SK-N-SH (cell line): ENCODE measurements around the gene RIN3. TPM values are rescaled to one million over a fixed set of nuclear protein-coding genes. Genes with fewer than 3 reads are reported as not detected.

ENCODE experiments used
- CTCF ChIA-PET: fragments of 300-600, 350-600 bp; formaldehyde crosslinking; extraction: SDS; loops from one replicate; lab custom pipeline; 2021; lab: Yijun Ruan, JAX
- POLR2A ChIA-PET: fragments of 350-600 bp; sonication (Branson Sonifier 250); formaldehyde crosslinking; extraction: SDS; loops from one replicate; lab custom pipeline; 2020; ENCODE audit warnings: antibody characterized with exemption, inconsistent platforms; lab: Yijun Ruan, JAX
- DNase-seq: peaks from one replicate; pipeline ENCODE4 v3.0.0; 2012
- H2AFZ ChIP-seq: fragments of 200-600 bp; sonication (generic); 2 replicates; pipeline ENCODE4 v1.8.1; 2016; ENCODE audit warnings: antibody characterized with exemption, mild to moderate bottlenecking, low read depth
- H3F3A ChIP-seq: fragments of 200-600 bp; sonication (generic); replicated peaks from 2 replicates; pipeline ENCODE3; 2016; ENCODE audit warnings: antibody characterized with exemption, mild to moderate bottlenecking; ENCODE audit not compliant: insufficient read depth
- H3K27ac ChIP-seq, 2 experiments: fragments of 200-500 bp in 1 of 2; fragments of 200-600 bp in 1 of 2; sonication (Bioruptor generic) in 1 of 2; sonication (generic), shearing (Covaris generic) in 1 of 2; 2 replicates each; pipeline versions ENCODE4 v1.5.1 to v1.6.1; 2014 to 2016; ENCODE audit warnings: low read depth in 2 of 2, inconsistent platforms in 1 of 2, low read length in 1 of 2, mild to moderate bottlenecking in 1 of 2, mixed read lengths in 1 of 2
- H3K27me3 ChIP-seq: fragments of 200-600 bp; sonication (generic), shearing (Covaris generic); 2 replicates; pipeline ENCODE4 v1.6.1; 2016; ENCODE audit warnings: mixed run types; ENCODE audit not compliant: insufficient read depth
- H3K36me3 ChIP-seq, 2 experiments: fragments of 200-500 bp in 1 of 2; fragments of 200-600 bp in 1 of 2; sonication (Bioruptor generic) in 1 of 2; sonication (generic) in 1 of 2; replicated peaks in 1 of 2; 2 replicates each; pipeline versions ENCODE3 to v1.5.1; 2014 to 2016; ENCODE audit warnings: low read length in 1 of 2, mild to moderate bottlenecking in 1 of 2; ENCODE audit not compliant: insufficient read depth in 2 of 2, control insufficient read depth in 1 of 2
- H3K4me1 ChIP-seq, 2 experiments: fragments of 200-500 bp in 1 of 2; fragments of 200-600 bp in 1 of 2; sonication (Bioruptor generic) in 1 of 2; sonication (generic), shearing (Covaris generic) in 1 of 2; 2 replicates each; pipeline versions ENCODE4 v1.5.1 to v1.6.1; 2014 to 2016; ENCODE audit warnings: low read depth in 1 of 2, low read length in 1 of 2, mixed run types in 1 of 2; ENCODE audit not compliant: insufficient read depth in 2 of 2, control insufficient read depth in 1 of 2
- H3K4me2 ChIP-seq: fragments of 200-600 bp; sonication (generic), shearing (Covaris generic); 2 replicates; pipeline ENCODE4 v1.6.1; 2017; ENCODE audit warnings: mixed run types
- H3K4me3 ChIP-seq, 2 experiments: fragments of 200-500 bp in 1 of 2; fragments of 200-600 bp in 1 of 2; sonication (Bioruptor generic) in 1 of 2; sonication (generic), shearing (Covaris generic) in 1 of 2; 2 replicates each; pipeline versions ENCODE4 v1.5.1 to v1.8.1; 2014 to 2016; ENCODE audit warnings: low read depth in 2 of 2, inconsistent platforms in 1 of 2, low read length in 1 of 2, mild to moderate bottlenecking in 1 of 2, mixed read lengths in 1 of 2, moderate library complexity in 1 of 2
- H3K79me2 ChIP-seq: fragments of 200-600 bp; sonication (generic); 2 replicates; pipeline ENCODE4 v1.8.1; 2017; ENCODE audit warnings: mild to moderate bottlenecking; ENCODE audit not compliant: insufficient read depth
- H3K9ac ChIP-seq: fragments of 200-600 bp; sonication (generic); 2 replicates; pipeline ENCODE4 v1.6.1; 2017; ENCODE audit warnings: mixed run types
- H3K9me2 ChIP-seq: fragments of 200-600 bp; sonication (generic); 2 replicates; pipeline ENCODE4 v1.6.1; 2017; ENCODE audit warnings: mixed run types
- H3K9me3 ChIP-seq: fragments of 200-600 bp; sonication (generic); 2 replicates; pipeline ENCODE4 v1.6.1; 2017; ENCODE audit warnings: mixed run types, mild to moderate bottlenecking, moderate library complexity
- H4K20me1 ChIP-seq: fragments of 200-600 bp; sonication (generic); 2 replicates; pipeline ENCODE4 v1.6.1; 2017; ENCODE audit warnings: mild to moderate bottlenecking, mixed run types; ENCODE audit not compliant: insufficient read depth
- CHD2 ChIP-seq: fragments of 150-350 bp; IDR thresholded peaks from 2 replicates; pipeline ENCODE4 v1.6.1; 2018; ENCODE audit warnings: low read length; ENCODE audit not compliant: partially characterized antibody
- EZH2phosphoT487 ChIP-seq: fragments of 200-600 bp; sonication (generic); IDR thresholded peaks from 2 replicates; pipeline ENCODE4 v1.6.1; 2017; ENCODE audit warnings: low read depth, mixed run types, mild to moderate bottlenecking, antibody characterized with exemption, moderate library complexity, borderline replicate concordance
- FOSL2 ChIP-seq: IDR thresholded peaks from 2 replicates; pipeline ENCODE4 v1.4.0; 2012; ENCODE audit warnings: low read depth, mild to moderate bottlenecking, moderate library complexity, borderline replicate concordance
- MEF2A ChIP-seq: IDR thresholded peaks from 2 replicates; pipeline ENCODE4 v1.4.0; 2012; ENCODE audit warnings: low read depth, borderline replicate concordance
- SMC3 ChIP-seq: IDR thresholded peaks from 2 replicates; pipeline ENCODE4 v1.6.1; 2012; ENCODE audit warnings: low read depth, low read length, improper control_type of control experiment
- TAF1 ChIP-seq: IDR thresholded peaks from 2 replicates; pipeline ENCODE4 v1.6.1; 2012; ENCODE audit warnings: low read depth, mild to moderate bottlenecking, low read length, moderate library complexity, borderline replicate concordance
- TEAD4 ChIP-seq: IDR thresholded peaks from 2 replicates; pipeline ENCODE4 v1.4.0; 2012; ENCODE audit warnings: mild to moderate bottlenecking, borderline replicate concordance; ENCODE audit not compliant: insufficient read depth
- WGBS: methylation state at CpG from one replicate; pipeline ENCODE4 v1.1.6; 2017; ENCODE audit warnings: low lambda C conversion rate; 5-methylcytosine and 5-hydroxymethylcytosine counted together
- polyA plus RNA-seq, 3 experiments: library from polyadenylated mRNA; depleted of rRNA; stranded (reverse); fragments of >200 nt; gene quantifications; 2 replicates each; pipeline ENCODE4 v1.2.3, GENCODE V29; 2012
- TF ChIP-seq, protein P1 (sequence below): IDR thresholded peaks from 2 replicates; pipeline ENCODE4 v1.4.0; 2012; ENCODE audit warnings: low read depth, borderline replicate concordance
- TF ChIP-seq, protein P2 (sequence below): fragments of 150-350 bp; IDR thresholded peaks from 2 replicates; pipeline ENCODE4 v1.6.1; 2017; ENCODE audit warnings: antibody characterized with exemption, low read length, low read depth, borderline replicate concordance
- TF ChIP-seq, protein P3 (sequence below): fragments of 150-350 bp; IDR thresholded peaks from 2 replicates; pipeline ENCODE4 v1.6.1; 2016; ENCODE audit warnings: mild to moderate bottlenecking, low read depth, low read length
- TF ChIP-seq, protein P4 (sequence below): IDR thresholded peaks from 2 replicates; pipeline ENCODE4 v1.4.0; 2012; ENCODE audit warnings: low read depth, borderline replicate concordance

RIN3 gene
- polyA plus RNA-seq, 1 of the 3 experiments (the other 2 are of a cell fraction) = 12.4 TPM

GRCh38 chr14:92660571-92660970, 147.0 kb downstream of the RIN3 start:
- no peak for TF ChIP-seq SMC3
- TF ChIP-seq, protein P1, sequence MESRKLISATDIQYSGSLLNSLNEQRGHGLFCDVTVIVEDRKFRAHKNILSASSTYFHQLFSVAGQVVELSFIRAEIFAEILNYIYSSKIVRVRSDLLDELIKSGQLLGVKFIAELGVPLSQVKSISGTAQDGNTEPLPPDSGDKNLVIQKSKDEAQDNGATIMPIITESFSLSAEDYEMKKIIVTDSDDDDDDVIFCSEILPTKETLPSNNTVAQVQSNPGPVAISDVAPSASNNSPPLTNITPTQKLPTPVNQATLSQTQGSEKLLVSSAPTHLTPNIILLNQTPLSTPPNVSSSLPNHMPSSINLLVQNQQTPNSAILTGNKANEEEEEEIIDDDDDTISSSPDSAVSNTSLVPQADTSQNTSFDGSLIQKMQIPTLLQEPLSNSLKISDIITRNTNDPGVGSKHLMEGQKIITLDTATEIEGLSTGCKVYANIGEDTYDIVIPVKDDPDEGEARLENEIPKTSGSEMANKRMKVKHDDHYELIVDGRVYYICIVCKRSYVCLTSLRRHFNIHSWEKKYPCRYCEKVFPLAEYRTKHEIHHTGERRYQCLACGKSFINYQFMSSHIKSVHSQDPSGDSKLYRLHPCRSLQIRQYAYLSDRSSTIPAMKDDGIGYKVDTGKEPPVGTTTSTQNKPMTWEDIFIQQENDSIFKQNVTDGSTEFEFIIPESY = no peak
- no peak for TF ChIP-seq TAF1
- TF ChIP-seq, all 33 proteins: peak for 0
- H3F3A ChIP-seq = no peaks in the 10 kb centered on the region
- H3K36me3 ChIP-seq = peaks cover 15 to 17% of the 10 kb centered on the region in 2 experiments
- H3K27me3 ChIP-seq = no peaks in the 10 kb centered on the region
- H2AFZ ChIP-seq = no peak overlapping the region
- H3K4me2 ChIP-seq = no peak overlapping the region
- H3K4me1 ChIP-seq = peaks cover 0 to 1% of the 10 kb centered on the region in 2 experiments; a peak in 1 of 4 replicates
- no peaks in the 10 kb centered on the region for H4K20me1 ChIP-seq
- H3K9me2 ChIP-seq = no peaks in the 10 kb centered on the region
- no peak overlapping the region for H3K4me3 ChIP-seq
- no peaks in the 10 kb centered on the region for H3K79me2 ChIP-seq
- ChIA-PET CTCF (no interaction called here), POLR2A (no interaction called here)
- no peak for DNase-seq
- WGBS = 47% methylated on average over 3 of the region's 3 CpGs
- no peak overlapping the region for H3K27ac ChIP-seq
- H3K9ac ChIP-seq = no peak overlapping the region
- no peaks in the 10 kb centered on the region for H3K9me3 ChIP-seq

DNA sequence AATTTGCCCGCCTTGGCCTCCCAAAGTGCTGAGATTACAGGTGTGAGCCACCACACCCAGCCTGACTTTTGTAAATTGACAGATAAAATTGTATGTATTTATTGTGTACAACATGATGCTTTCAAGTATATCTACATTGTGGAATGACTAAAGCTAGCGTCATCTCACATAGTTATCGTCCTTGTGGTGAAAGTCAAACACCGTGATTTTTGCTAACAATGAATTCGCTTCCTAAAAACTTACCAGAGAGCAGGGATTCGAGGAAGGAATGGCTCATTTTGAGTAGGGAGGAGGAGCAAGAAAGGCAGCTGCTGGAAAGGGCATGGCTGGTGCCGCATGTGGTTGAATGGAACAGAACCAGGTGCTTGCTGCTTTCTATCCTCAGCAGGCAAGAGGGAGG, 149.5 kb downstream of the RIN3 start:
- ChIA-PET CTCF (no interaction called here), POLR2A (no interaction called here)
- Histone ChIP-seq H4K20me1 (no peaks in the 10 kb centered on the region), H3K4me3 (no peak overlapping the region), H3F3A (no peaks in the 10 kb centered on the region), H3K9ac (no peak overlapping the region), H3K79me2 (no peaks in the 10 kb centered on the region), H3K9me3 (no peaks in the 10 kb centered on the region), H3K27ac (no peak overlapping the region), H3K4me1 (no peaks in the 10 kb centered on the region)
- TF ChIP-seq CHD2 (no peak), TAF1 (no peak), TEAD4 (no peak), MEF2A (no peak), EZH2phosphoT487 (no peak), FOSL2 (no peak)
- TF ChIP-seq, protein P2, sequence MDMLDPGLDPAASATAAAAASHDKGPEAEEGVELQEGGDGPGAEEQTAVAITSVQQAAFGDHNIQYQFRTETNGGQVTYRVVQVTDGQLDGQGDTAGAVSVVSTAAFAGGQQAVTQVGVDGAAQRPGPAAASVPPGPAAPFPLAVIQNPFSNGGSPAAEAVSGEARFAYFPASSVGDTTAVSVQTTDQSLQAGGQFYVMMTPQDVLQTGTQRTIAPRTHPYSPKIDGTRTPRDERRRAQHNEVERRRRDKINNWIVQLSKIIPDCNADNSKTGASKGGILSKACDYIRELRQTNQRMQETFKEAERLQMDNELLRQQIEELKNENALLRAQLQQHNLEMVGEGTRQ = no peak
- TF ChIP-seq, protein P1 = no peak
- TF ChIP-seq, protein P3, sequence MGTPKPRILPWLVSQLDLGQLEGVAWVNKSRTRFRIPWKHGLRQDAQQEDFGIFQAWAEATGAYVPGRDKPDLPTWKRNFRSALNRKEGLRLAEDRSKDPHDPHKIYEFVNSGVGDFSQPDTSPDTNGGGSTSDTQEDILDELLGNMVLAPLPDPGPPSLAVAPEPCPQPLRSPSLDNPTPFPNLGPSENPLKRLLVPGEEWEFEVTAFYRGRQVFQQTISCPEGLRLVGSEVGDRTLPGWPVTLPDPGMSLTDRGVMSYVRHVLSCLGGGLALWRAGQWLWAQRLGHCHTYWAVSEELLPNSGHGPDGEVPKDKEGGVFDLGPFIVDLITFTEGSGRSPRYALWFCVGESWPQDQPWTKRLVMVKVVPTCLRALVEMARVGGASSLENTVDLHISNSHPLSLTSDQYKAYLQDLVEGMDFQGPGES = no peak
- TF ChIP-seq, protein P4, sequence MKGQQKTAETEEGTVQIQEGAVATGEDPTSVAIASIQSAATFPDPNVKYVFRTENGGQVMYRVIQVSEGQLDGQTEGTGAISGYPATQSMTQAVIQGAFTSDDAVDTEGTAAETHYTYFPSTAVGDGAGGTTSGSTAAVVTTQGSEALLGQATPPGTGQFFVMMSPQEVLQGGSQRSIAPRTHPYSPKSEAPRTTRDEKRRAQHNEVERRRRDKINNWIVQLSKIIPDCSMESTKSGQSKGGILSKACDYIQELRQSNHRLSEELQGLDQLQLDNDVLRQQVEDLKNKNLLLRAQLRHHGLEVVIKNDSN = no peak
- TF ChIP-seq, all 33 proteins: peak for 0
- Histone ChIP-seq H3K27me3 (no peaks in the 10 kb centered on the region), H2AFZ (no peak overlapping the region), H3K9me2 (no peaks in the 10 kb centered on the region), H3K4me2 (no peak overlapping the region), H3K36me3 (peaks cover 17 to 18% of the 10 kb centered on the region in 2 experiments)
- DNase-seq = no peak
- WGBS = 66% methylated on average over 7 of the region's 7 CpGs
